GM19099 (cell line): ENCODE data around the gene SEH1L.

Experiments
- POLR2A ChIP-seq: IDR thresholded peaks from 3 replicates; pipeline ENCODE4 v1.6.1; 2011; ENCODE audit warnings: low read depth; ENCODE audit not compliant: insufficient read length; ENCODE audit errors: extremely low read depth

Gene SEH1L, protein sequence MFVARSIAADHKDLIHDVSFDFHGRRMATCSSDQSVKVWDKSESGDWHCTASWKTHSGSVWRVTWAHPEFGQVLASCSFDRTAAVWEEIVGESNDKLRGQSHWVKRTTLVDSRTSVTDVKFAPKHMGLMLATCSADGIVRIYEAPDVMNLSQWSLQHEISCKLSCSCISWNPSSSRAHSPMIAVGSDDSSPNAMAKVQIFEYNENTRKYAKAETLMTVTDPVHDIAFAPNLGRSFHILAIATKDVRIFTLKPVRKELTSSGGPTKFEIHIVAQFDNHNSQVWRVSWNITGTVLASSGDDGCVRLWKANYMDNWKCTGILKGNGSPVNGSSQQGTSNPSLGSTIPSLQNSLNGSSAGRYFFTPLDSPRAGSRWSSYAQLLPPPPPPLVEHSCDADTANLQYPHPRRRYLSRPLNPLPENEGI

DNA sequence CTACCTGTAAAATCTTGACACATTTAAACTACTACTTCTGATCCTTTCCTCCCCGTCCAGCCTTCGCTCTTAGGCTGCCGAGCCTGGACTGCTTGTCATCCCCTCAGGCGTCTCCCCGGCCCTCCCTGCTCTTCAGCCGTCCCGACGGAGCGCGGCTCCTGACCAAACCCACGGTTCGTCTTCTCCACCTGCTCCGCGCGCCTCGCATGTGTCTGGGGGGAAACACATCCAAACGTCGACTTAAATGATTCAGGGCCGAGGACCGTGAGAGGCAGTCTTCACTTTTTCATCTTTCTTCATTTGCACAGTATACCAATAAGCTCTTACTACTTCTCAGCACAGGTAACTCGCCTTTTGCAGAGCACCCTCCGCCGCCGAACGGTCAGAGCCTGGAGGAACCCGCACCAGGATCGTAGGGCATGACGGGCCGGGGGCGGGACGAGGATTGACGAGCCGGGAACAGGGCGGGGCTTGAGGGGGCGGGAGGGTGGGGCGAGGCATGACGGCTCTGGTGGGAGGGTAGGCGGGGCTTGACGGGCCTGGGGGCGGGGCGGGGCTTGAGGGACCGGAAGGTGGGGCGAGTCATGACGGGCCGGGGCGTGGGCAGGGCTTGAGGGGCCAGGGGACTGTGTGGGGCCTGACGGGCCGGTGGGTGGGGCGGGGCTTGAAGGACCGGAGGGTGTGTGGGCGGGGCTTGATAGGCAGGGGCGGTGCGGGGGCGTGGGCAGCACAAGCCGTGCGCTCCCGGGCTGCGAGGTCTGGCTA is at the start of gene SEH1L:
Gene SEH1L, plus strand, starts transcription at position 727 of the 765 bp plus-strand sequence. CDS start 111 bp downstream, outside the sequence.
- TF ChIP-seq POLR2A: no peak

DNA sequence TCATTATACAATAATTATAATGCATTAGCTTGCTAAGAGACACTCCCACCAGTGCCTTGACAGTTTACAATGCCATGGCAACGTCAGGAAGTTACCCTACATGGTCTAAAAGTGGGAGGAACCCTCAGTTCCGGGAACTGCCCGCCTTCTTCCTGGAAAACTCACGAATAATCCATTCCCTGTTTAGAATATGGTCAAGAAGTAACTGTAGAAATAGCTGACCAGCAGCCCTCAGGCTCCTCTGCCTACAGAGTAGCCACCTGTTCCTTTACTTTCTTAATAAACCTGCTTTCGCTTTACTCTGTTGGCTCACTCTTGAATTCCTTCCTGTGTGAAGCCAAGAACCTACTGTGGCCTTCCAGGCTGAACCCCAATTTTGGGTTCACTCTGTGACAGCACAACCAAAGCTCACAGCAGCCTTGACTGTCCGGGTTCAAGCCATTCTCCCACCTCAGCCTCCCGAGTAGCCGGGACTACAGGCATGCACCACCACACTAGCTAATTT is 43.7 kb upstream of the SEH1L start:
- TF ChIP-seq POLR2A: no peak

DNA sequence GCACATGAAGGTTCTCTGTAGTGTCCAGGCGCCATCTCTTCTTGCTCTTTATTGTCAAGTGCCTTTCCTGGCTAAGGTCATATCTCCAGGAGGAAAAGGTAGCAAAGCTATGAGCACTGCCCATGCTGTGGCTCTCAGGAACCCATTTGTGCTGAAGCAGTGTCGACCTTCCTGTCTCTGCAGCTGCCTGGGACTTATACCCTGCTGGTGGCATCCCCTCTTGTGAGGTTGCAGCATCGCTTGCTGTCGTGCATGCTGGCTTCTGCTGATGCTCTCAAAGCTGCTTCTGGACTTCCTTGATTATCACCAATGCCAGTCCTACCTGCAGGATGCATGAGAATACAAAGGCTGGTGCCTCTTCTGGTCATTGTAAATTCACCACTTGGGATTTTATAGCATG is 41.7 kb upstream of the SEH1L start:
- no peak for TF ChIP-seq POLR2A

DNA sequence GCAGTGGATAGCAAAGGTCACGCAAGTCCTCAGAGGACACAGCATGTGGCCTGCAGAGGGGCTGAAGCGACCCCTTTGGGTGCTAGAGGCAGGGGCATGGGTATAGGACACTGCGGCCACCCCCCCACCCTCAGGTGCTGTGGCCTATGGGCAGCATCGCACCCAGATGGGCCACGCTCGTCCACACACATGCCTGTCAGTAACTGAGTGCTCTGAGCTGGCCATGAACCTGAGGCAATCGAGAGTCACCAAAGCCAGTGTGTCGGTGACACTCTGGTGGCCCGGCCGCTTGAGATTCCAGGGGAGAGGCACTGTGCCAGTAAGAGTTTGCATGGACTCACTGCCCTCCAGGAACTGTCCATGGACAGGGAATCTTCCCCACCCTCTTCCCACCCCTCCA is 41.0 kb upstream of the SEH1L start:
- no peak for TF ChIP-seq POLR2A

DNA sequence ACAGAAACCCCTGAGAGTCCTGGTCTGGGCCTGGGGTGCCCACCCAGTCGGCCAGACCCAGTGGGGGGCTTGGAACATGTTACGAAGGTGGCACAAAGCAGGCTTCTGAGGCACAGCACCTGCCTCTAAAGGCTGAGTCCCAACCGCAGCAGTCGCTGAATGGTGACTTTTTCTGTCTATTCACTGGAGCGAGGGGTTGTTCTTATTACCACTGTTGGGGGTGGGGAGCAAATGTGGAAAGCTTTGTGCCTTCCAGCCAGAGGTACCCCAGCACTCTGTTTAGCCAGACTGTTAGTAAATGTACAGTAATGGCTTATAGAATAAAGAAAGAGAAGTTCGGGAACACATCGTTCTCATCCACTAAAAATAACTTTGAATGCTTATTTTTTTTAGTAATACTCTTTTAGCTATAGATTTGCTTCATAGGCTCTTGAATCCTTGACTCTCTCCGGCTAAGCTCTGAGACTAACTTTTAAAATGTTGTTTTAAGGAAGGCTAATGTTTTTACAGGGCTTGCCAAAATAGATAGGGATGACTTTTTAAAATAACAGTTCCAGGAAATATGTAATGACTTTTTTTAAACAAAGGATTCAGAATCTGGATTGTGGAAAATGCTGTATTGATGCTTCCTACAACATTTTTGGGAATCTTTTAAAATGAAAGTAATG is 40.4 kb upstream of the SEH1L start:
- TF ChIP-seq POLR2A: no peak

DNA sequence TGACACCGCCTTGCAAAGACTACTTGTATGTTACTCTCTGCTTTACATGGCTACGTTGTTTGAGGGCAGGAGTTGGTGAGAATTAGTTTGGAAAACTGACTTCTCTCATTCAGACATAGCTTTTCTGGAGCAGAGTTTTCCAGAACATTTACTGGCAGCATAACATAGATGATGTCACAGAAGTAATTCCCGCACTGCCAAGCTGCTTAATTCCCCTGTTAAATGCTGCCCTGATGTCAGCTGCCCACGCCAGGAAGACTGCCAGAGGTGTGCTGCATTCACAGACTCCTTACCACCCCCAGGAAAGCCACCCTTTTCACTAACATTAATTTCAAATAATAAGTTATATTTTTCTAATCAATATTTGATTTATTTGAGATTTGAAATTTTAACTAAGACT is 39.1 kb upstream of the SEH1L start:
- TF ChIP-seq POLR2A: no peak

DNA sequence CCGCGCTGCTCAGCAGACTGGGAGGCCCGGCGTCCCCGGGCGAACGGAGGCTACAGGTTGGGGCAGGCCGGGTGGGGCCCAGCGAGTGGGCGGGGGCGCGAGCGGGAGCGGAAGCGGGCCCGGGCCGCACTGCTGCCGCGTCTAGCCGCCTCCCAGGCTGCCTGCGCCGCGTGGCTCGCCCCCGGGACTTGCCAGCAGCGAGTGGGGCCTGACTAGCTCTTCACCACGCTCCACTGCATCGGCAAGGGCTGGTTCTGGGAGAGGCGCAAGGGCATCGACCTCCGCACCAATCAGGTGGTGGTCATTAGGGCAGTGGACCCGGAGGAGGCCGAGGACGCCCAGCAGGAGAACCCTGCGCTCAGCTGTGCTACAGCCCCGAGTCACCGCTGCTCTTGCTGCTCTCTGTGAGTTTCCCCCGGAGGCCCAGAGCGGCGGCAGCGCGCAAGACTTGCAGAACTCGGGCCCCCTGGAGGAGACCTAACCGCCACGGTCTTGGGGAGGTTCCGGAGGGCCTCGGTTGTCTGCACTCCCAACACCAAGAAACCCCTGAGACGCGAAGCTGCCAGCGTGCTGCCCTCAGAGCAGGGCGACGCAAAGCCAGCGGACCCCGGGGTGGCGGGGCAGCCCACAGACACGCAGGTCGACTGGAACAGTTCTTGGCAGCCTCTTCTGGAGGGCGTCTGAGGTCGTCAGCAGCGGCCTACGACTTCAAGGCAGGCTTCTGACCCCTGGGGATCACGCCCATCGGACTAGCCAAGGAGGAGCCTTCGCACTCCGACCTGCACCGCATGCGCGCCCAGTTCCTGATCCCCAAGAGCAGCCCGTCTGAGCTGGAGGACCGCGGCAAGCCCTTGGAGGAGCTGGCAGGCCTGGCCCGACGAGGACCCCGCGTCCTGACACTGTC is 36.5 kb upstream of the SEH1L start:
- TF ChIP-seq POLR2A: no peak

DNA sequence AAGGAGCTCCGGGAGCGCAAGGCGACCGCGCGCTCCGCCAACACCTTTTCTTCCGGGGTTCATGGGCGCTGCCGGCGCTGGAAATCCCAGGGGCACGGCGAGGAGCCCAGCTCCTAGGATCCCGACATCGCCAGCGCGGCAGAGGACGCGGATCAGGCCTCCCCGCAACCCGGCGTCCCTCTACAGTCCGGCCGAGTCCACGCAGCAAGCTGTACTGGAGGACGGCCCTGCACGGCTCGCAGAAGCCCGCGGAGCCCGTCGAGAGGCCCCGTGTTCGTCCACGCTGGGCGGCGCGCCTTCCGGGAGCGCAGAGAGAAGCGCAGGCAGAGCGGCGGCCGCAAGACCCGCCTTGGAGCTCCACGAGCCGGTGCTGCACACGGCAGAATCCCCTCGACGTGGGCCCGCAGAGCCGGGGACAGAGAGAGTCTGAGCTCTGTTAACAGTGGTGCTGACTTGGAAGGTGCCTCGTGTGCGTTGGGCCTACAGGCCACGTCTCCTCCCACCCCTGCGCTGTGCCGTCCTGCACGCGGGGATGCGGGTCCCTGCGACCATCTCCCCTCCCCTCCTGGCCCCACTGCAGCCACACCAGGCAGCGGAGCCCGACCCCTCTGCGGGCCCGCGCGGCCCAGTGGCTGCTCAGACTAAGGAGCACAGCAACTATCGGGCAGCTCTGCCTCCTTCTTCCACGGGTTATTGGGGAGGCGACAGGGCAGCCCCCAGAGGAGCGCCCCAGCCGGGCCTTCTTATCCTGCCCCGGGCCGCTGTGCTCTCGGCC is 35.7 kb upstream of the SEH1L start:
- no peak for TF ChIP-seq POLR2A

DNA sequence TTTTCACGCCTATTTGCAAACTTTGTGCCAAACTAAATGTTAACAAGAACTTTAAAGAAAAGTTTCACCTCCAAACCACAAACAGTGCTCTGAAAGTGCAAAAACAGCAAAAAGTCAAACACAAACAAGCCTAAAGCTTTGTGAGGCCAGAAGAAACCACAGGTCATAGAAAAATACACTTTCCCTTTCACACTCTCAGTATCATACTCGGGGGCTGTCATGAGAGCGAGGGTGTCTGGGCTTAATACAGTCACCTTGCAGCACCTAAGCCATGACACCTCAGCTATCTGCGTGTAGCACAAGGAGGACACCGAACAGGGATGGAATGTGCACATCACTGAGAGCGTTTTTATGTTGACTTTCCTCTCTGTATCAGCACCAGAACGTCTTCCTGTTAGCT is 26.6 kb upstream of the SEH1L start:
- TF ChIP-seq POLR2A: no peak

DNA sequence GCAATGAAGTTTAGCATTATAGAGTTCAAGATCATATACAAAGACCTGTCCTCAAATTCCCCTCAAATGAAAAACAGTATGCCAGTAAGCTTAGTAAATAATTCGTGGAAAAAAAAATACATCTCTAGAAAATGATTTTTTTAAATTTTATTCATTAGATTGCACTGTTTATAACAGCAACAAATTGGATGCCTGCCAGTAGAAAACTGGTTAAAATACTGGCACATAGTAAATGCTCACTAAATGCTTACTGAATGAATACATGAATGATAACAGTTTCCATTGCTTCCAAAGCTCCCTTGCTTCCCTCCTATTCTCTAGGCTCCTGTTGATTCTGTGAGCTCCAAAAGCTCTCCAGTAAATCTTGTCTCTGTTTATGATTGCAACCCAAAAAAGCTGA is 25.5 kb upstream of the SEH1L start:
- TF ChIP-seq POLR2A: no peak

DNA sequence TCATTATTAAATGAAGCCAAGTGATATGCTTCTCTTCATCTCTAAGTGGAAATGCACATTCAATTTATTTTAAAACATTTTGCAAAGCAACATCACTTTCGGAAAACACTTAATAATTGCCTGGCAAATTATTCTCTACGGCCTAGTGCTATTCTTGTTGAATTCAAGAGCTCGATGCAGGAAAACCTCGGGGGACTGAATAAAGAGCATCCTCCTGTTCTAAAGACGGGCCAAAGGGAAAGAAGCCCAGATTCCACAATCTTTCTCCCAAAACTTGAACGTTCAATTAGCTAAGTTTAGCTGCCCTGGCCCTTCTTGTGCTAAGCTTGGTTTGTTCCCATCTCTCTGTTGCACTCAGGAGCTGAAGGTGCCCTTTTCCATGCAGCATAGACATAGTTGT is 23.2 kb upstream of the SEH1L start:
- TF ChIP-seq POLR2A: no peak

DNA sequence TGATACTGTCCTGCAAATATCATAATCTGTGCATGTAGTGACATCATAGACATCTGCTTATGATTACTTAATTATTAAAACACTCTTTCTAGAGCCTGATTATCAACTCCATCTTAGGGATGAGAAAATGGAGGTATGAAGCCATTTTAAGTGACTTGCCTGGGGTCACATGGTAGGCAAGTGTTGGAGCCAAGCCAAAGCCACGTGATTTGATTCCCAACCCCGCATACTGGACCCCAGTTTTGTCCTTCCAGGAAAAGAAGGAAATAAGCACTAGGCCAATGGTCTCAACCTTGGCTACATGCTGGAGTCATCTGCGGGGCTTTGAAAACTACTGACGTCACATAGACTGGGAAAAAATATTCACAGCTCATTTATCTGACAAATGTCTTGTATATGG is 19.6 kb upstream of the SEH1L start:
- TF ChIP-seq POLR2A: no peak

DNA sequence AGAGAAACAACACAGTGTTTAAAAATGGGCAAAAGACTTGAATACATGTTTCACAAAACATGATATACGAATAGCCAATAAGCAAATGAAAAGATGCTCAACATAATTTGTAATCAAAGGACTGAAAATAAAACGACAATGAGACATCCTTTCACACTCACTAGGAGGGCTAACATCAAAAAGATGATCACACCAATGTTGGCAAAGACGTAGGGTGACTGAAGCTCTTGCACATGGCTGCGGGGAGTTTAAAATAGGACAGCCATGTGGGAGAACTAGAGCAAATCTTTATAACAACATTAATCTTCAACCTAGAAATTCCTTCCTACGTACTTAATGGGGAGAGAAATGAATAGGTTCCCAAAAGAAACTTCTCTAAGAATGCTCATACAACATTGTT is 19.2 kb upstream of the SEH1L start:
- TF ChIP-seq POLR2A: no peak
